Muscle layer of duodenum (tissue), 2 donors: ENCODE results near the gene ARFIP2.

Experiments
- H3K27ac ChIP-seq: one replicate; pipeline ENCODE4 v1.7.0; 2013; ENCODE audit warnings: mild to moderate bottlenecking, low read length
- H3K27me3 ChIP-seq: one replicate; pipeline ENCODE4 v1.7.0; 2013; ENCODE audit warnings: low read depth, mild to moderate bottlenecking, control low read depth, low read length
- H3K36me3 ChIP-seq, 2 donors: one replicate each; pipeline ENCODE4 v1.7.0; 2013; ENCODE audit warnings: low read length in 2 of 2, control low read depth in 1 of 2, mild to moderate bottlenecking in 1 of 2; ENCODE audit not compliant: insufficient read depth in 2 of 2, control insufficient read depth in 1 of 2
- H3K4me1 ChIP-seq, 2 donors: one replicate each; pipeline ENCODE4 v1.7.0; 2013; ENCODE audit warnings: low read length in 2 of 2, mild to moderate bottlenecking in 2 of 2, control low read depth in 1 of 2, moderate library complexity in 1 of 2; ENCODE audit not compliant: insufficient read depth in 2 of 2, control insufficient read depth in 1 of 2
- H3K4me3 ChIP-seq, 2 donors: one replicate each; pipeline ENCODE4 v1.7.0; 2013; ENCODE audit warnings: low read length in 2 of 2, low read depth in 1 of 2, mild to moderate bottlenecking in 1 of 2
- H3K9me3 ChIP-seq, 2 donors: one replicate each; pipeline ENCODE4 v1.7.0; 2013; ENCODE audit warnings: low read length in 2 of 2, control low read depth in 1 of 2, mild to moderate bottlenecking in 1 of 2; ENCODE audit not compliant: control insufficient read depth in 1 of 2
- donor health status: healthy.

Gene ARFIP2

GRCh38 chr11:6481924-6482275 lies 769 bp upstream of the ARFIP2 start:
- Histone ChIP-seq H3K4me3 (peak overlapping the region; percentile 78 to 93), H3K4me1 (peaks cover 8 to 30% of the 10 kb centered on the region in 2 donors), H3K9me3 (no peaks in the 10 kb centered on the region), H3K27me3 (no peaks in the 10 kb centered on the region), H3K27ac (peak overlapping the region; percentile 96), H3K36me3 (peaks cover 53 to 56% of the 10 kb centered on the region in 2 donors)

- no peaks in the 10 kb centered on the region for H3K9me3 ChIP-seq
- peak overlapping the region; percentile 96 for H3K27ac ChIP-seq
- peak overlapping the region; percentile 78 to 93 for H3K4me3 ChIP-seq
- H3K36me3 ChIP-seq = peaks cover 44 to 46% of the 10 kb centered on the region in 2 donors
- no peaks in the 10 kb centered on the region for H3K27me3 ChIP-seq
- H3K4me1 ChIP-seq = peaks cover 8 to 31% of the 10 kb centered on the region in 2 donors
Observed at GRCh38 chr11:6480299-6480914, 724 bp downstream of the ARFIP2 start.

- Histone ChIP-seq H3K4me3 (no peak overlapping the region), H3K9me3 (no peaks in the 10 kb centered on the region), H3K36me3 (peaks cover 24 to 29% of the 10 kb centered on the region in 2 donors), H3K27me3 (no peaks in the 10 kb centered on the region), H3K27ac (no peak overlapping the region), H3K4me1 (peaks cover 8 to 27% of the 10 kb centered on the region in 2 donors)
Observed at GRCh38 chr11:6476571-6476970, 4.6 kb downstream of the ARFIP2 start.

- Histone ChIP-seq H3K27me3 (no peaks in the 10 kb centered on the region), H3K9me3 (no peaks in the 10 kb centered on the region), H3K4me3 (no peak overlapping the region), H3K4me1 (peaks cover 8 to 27% of the 10 kb centered on the region in 2 donors), H3K27ac (no peak overlapping the region), H3K36me3 (peaks cover 24 to 28% of the 10 kb centered on the region in 2 donors)
Observed at GRCh38 chr11:6475936-6476335, 5.2 kb downstream of the ARFIP2 start.

GRCh38 chr11:6474806-6475500 lies 6.2 kb downstream of the ARFIP2 start:
- Histone ChIP-seq H3K27me3 (no peaks in the 10 kb centered on the region), H3K4me1 (peaks cover 9 to 20% of the 10 kb centered on the region in 2 donors), H3K4me3 (peak overlapping the region; percentile 58 to 68), H3K27ac (peak overlapping the region; percentile 97), H3K9me3 (no peaks in the 10 kb centered on the region), H3K36me3 (peaks cover 24 to 28% of the 10 kb centered on the region in 2 donors)

- no peaks in the 10 kb centered on the region for H3K27me3 ChIP-seq
- H3K36me3 ChIP-seq = peaks cover 23 to 27% of the 10 kb centered on the region in 2 donors
- no peaks in the 10 kb centered on the region for H3K9me3 ChIP-seq
- peak overlapping the region; percentile 58 to 68 for H3K4me3 ChIP-seq
- H3K4me1 ChIP-seq = peaks cover 14 to 18% of the 10 kb centered on the region in 2 donors
- peak overlapping the region; percentile 97 for H3K27ac ChIP-seq
Observed at GRCh38 chr11:6474413-6474792, 6.7 kb downstream of the ARFIP2 start.

GRCh38 chr11:6473451-6474412 lies 7.4 kb downstream of the ARFIP2 start, which contains the start of gene TRIM3:
TSS of gene TRIM3 (minus strand) at chr11:6473941. CDS start at chr11:6465695, 8,246 bp downstream.
- Histone ChIP-seq H3K4me1 (peaks cover 19% of the 10 kb centered on the region in 2 donors), H3K27me3 (no peaks in the 10 kb centered on the region), H3K36me3 (peaks cover 17 to 20% of the 10 kb centered on the region in 2 donors), H3K4me3 (peak within 1 kb of the TSS; percentile 73 to 81), H3K27ac (peak within 1 kb of the TSS; percentile 97), H3K9me3 (no peaks in the 10 kb centered on the region)

GRCh38 chr11:6472934-6473333 lies 8.2 kb downstream of the ARFIP2 start:
- peak overlapping the region; percentile 61 to 81 for H3K4me3 ChIP-seq
- H3K27ac ChIP-seq = peak overlapping the region; percentile 5
- H3K4me1 ChIP-seq = peaks cover 19 to 21% of the 10 kb centered on the region in 2 donors
- H3K9me3 ChIP-seq = no peaks in the 10 kb centered on the region
- H3K36me3 ChIP-seq = peaks cover 12 to 14% of the 10 kb centered on the region in 2 donors
- no peaks in the 10 kb centered on the region for H3K27me3 ChIP-seq

- H3K9me3 ChIP-seq = no peaks in the 10 kb centered on the region
- peak overlapping the region; percentile 28 for H3K27ac ChIP-seq
- H3K4me3 ChIP-seq = no peak overlapping the region
- H3K4me1 ChIP-seq = peaks cover 14 to 21% of the 10 kb centered on the region in 2 donors
- no peaks in the 10 kb centered on the region for H3K27me3 ChIP-seq
- peaks cover 9% of the 10 kb centered on the region in 2 donors for H3K36me3 ChIP-seq
Observed at GRCh38 chr11:6469599-6469998, 11.5 kb downstream of the ARFIP2 start.

GRCh38 chr11:6468712-6469495 lies 12.2 kb downstream of the ARFIP2 start:
- Histone ChIP-seq H3K27me3 (no peaks in the 10 kb centered on the region), H3K4me3 (no peak overlapping the region), H3K27ac (peak overlapping the region; percentile 32), H3K9me3 (no peaks in the 10 kb centered on the region), H3K36me3 (peaks cover 14 to 16% of the 10 kb centered on the region in 2 donors), H3K4me1 (peaks cover 14 to 21% of the 10 kb centered on the region in 2 donors)
